Fibroblast of mammary gland (primary cell): ENCODE measurements around the gene PRKCH.

Experiments
- DNase-seq: peaks from one replicate; pipeline ENCODE4 v3.0.0-alpha.2; 2010; ENCODE audit warnings: low read depth
- H3K4me3 ChIP-seq: 2 replicates; pipeline ENCODE4 v1.5.1; 2011; ENCODE audit warnings: low read depth, mild to moderate bottlenecking, low read length, moderate library complexity; ENCODE audit not compliant: control insufficient read depth
- TF ChIP-seq, protein P1 (sequence below): conservative IDR thresholded peaks from 2 replicates; pipeline ENCODE4 v1.5.1; 2011; ENCODE audit warnings: low read depth, low read length, inconsistent platforms; ENCODE audit not compliant: control insufficient read depth, insufficient read depth

Gene PRKCH

DNA sequence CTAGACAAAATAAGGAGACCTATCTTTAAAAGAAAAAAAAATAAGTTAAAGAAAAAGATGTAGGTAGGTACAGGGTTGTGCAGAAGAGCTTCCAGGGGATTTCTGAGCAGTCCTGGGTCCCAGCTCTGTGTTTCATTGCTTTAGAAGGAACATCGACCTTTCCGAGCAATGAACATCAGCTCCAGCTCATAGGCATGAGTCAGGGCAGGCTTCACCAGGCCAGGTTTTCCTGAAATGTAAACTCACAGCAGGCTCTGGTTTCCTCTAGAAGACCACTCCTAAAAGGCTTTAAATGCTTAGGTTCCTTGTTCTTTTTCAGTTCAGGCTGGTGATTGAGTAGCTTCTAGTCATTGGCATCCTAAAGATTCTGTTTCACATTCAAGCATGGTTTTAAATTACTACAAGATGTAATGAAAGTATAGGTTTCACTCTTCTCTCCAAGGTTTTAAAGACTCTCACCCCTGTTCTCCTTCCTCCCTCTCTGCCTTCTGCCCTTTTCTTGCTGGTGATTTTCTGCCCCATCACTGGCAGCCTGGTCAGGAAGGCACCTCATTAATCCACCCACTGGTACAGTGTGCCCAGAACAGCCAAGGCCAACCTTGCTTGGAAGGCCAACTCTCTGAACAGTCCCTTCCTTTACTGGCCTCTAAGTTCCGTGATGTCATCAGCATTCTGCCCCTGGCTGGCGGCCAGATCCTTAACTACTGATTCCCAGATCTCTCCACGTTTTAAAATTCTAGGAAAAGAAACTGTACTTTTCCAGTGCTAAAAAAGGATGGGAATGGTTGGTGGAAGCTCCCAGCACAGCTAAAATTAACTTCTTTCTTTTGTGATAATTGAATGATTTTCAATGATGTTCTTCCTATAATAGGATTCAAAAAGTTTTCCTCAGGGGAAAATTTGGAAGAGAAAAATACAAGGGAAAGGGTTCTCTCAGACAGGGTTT, 264.5 kb downstream of the PRKCH start:
- TF ChIP-seq, protein P1, sequence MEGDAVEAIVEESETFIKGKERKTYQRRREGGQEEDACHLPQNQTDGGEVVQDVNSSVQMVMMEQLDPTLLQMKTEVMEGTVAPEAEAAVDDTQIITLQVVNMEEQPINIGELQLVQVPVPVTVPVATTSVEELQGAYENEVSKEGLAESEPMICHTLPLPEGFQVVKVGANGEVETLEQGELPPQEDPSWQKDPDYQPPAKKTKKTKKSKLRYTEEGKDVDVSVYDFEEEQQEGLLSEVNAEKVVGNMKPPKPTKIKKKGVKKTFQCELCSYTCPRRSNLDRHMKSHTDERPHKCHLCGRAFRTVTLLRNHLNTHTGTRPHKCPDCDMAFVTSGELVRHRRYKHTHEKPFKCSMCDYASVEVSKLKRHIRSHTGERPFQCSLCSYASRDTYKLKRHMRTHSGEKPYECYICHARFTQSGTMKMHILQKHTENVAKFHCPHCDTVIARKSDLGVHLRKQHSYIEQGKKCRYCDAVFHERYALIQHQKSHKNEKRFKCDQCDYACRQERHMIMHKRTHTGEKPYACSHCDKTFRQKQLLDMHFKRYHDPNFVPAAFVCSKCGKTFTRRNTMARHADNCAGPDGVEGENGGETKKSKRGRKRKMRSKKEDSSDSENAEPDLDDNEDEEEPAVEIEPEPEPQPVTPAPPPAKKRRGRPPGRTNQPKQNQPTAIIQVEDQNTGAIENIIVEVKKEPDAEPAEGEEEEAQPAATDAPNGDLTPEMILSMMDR, result no peak
- H3K4me3 ChIP-seq, result no peak overlapping the region
- peak; percentile 88 for DNase-seq

DNA sequence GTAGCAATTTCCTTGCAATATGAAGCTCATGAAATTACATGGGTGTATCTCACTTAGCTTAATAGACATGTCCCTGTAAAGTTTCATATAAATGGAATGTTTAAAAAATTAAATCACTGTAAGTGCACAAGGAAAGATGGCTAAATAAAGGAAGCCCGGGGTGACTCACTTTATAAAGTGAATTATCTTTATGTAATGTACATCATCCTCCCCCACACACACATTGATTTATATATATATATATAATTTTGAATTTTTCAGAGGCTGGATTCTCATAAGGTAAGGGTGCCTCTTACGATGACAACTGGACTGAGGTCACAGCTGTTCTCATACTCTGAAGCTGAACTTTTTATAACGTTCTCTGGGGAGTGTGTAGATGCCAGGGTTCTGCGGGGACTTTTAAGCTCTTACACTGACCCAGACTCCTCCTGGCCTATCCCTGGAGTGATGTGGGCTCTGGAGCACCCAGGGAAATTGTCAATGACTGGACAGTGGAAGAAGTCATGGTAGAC, 265.2 kb downstream of the PRKCH start:
- peak; percentile 84 for DNase-seq
- no peak overlapping the region for H3K4me3 ChIP-seq
- TF ChIP-seq, protein P1, result no peak

DNA sequence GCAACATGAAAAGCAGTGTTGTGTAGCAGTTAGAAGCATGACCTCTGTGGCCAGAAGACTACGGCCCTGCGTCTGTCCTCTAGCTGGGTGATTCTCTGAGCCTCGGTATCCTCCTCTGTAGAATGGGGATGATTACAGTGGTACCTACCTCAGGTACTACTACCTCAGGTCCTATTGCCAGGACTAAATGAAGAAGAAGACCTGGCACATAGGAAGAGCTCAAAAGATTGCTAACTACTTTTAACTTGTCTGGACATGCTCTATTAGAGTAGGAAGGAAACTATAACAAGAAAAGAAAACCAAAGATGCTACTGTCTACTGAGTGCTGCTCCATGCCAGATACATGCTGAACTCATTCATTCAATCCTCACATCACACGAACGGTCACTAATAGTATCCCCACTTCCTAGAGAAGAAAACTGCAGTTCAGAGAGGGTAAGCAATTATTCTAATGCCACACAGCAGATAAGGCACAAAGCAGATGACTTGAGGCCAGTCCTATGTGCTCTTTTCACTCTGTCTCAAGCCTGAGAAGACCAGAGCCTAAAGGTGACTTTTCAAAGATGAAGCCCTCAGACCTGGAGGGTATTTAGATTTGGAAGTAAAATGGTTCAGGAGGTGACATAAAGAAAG, 265.8 kb downstream of the PRKCH start:
- DNase-seq, result no peak
- no peak overlapping the region for H3K4me3 ChIP-seq
- TF ChIP-seq, protein P1, result no peak

DNA sequence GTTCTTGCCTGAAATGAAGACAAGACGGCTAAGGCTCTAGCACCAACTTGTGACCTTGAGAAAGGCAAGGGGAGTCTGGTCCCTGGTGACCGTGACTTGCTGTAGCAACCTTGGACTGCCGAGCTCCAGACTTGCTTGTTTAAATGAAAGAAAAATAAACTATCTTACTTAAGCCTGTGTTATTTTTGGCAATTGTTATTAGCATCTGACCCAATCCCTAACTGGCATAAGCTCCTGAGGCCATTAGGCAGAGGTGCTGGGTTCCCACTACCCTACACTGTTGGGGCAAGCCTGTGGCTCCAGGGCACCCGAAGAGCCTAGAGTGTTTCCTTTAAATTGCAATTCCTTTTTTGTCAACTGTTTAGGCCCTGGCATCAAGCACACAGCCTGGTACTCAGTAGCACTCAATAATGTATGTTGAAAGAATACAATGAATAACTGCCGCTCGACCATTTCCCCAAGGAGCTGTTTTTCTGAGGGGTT, 267.1 kb downstream of the PRKCH start:
- peak; percentile 60 for DNase-seq

DNA sequence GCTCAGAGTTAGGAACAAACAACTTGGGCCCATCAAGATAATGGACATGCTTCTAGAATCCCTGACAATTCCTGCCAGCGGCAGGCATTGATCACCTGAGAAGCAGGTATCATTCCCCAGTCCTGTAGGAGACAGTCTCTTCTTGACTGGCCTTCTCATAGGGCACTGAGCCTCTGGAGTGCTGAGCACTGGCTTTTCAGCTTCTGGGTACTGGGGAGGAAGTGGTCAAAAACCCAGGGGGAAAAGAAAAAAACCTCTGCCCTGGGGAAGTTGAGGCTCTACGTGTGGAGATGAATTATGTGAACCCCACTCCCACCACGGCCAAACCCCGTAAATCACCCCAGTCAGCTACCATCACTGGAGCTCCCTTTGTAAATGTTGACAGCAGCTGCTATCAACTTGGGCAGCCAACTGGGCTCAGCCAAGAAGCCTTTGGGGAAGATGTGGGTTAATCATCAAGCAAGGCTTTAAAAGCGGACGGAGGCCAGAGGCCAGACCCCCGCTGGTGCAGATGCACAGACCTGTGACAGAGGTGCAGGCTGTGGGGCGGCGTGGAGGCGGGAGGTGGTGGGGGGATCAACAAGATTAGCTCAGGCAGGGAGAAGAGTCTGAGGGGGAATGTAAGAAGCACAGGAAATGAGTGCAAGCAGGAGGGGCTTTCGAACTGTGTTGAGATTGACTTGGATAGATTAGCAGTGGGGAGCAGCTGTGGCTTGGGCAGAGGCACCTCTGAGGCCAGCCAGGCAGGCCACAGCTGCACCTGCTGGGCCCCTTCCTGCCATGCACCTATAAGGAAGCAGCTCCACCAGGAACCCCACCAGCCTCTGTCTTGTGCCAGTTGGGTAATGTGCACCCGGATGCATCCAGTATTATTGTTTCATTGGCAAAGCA, 268.6 kb downstream of the PRKCH start:
- DNase-seq, result no peak
- no peak overlapping the region for H3K4me3 ChIP-seq
- TF ChIP-seq, protein P1, result no peak

More for the DNA sequence above, 267.1 kb downstream of the PRKCH start:
- TF ChIP-seq, protein P1, result no peak
- H3K4me3 ChIP-seq, result no peak overlapping the region

DNA sequence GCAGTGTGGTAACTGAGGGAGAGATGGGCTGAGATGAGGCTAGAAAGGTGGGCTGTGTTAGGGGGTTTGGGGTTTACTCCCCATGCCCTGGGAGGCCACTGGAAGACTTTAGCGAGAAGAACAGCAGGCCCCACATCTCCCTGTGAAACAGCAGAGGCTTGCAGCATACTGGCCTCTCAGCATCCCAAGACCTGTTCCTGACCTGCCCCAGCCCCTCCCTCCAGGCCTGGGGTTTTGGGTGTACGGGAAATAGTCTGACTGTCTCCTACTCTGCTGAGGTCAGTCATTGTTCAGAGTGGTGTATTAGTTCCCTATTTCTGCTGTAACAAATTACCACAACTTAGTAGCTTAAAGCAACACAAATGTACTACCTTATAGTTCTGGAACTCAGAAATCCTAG, 270.5 kb downstream of the PRKCH start:
- TF ChIP-seq, protein P1, result no peak
- DNase-seq, result no peak
- no peak overlapping the region for H3K4me3 ChIP-seq
